ENCODE measurements around the gene ZNF609.

GRCh38 chr15:64624242-64624641, 163.9 kb downstream of the ZNF609 start:
- no peak for TF ChIP-seq POLR2A (IDR thresholded peaks at IDR 0.05)
- no peak for TF ChIP-seq CTCF (IDR thresholded peaks at IDR 0.05)

Measured in body of pancreas (tissue), 4 donors.